DND-41 (cell line): Measurements from ENCODE around the gene PPIL6.
"Not testable (repeated sequence)": the region's sequence is repeated elsewhere in the genome, so short reads cannot be mapped to it uniquely, and the experiment has no call there.

Source experiments
- ATAC-seq: fragments of 200-7000 bp; cut with Tn5 transposase; 3 replicates; pipeline ENCODE4 v1.9.1; 2021; ENCODE audit warnings: low read depth; ENCODE audit not compliant: insufficient read depth
- DNase-seq: peaks from one replicate; pipeline ENCODE4 v3.0.0-alpha.2; 2020
- H2AFZ ChIP-seq: 2 replicates; pipeline ENCODE4 v1.6.0; 2012; ENCODE audit warnings: low read depth, low read length
- H3K27ac ChIP-seq: 2 replicates; pipeline ENCODE4 v1.5.1; 2012; ENCODE audit warnings: low read length, inconsistent platforms
- H3K27me3 ChIP-seq: fragments of 200-600 bp; sonication (generic); 2 replicates; pipeline ENCODE4 v1.6.0; 2012; ENCODE audit warnings: low read length, mild to moderate bottlenecking, inconsistent platforms; ENCODE audit not compliant: insufficient read depth, poor library complexity
- H3K36me3 ChIP-seq: 2 replicates; pipeline ENCODE4 v1.5.1; 2012; ENCODE audit warnings: low read length, inconsistent platforms; ENCODE audit not compliant: insufficient read depth
- H3K4me1 ChIP-seq: 2 replicates; pipeline ENCODE4 v1.5.1; 2012; ENCODE audit warnings: mild to moderate bottlenecking, low read length; ENCODE audit not compliant: insufficient read depth
- H3K4me2 ChIP-seq: 2 replicates; pipeline ENCODE4 v1.6.0; 2012; ENCODE audit warnings: mild to moderate bottlenecking, moderate library complexity, low read length, inconsistent platforms; ENCODE audit not compliant: insufficient read depth
- H3K4me3 ChIP-seq, 2 experiments: fragments of 200-600 bp in 1 of 2; shearing (Covaris generic) in 1 of 2; 2 replicates each; pipeline ENCODE4 v1.5.1; 2012 to 2016; ENCODE audit warnings: inconsistent platforms in 2 of 2, low read length in 2 of 2, mild to moderate bottlenecking in 2 of 2, low read depth in 1 of 2, moderate library complexity in 1 of 2
- H3K79me2 ChIP-seq: 2 replicates; pipeline ENCODE4 v1.6.0; 2012; ENCODE audit warnings: low read length, inconsistent platforms; ENCODE audit not compliant: insufficient read depth
- H3K9ac ChIP-seq: 2 replicates; pipeline ENCODE4 v1.6.0; 2012; ENCODE audit warnings: low read depth, mild to moderate bottlenecking, inconsistent platforms, low read length, moderate library complexity
- H3K9me3 ChIP-seq: 2 replicates; pipeline ENCODE4 v1.5.1; 2012; ENCODE audit warnings: low read length, moderate library complexity, mild to moderate bottlenecking, inconsistent platforms; ENCODE audit not compliant: insufficient read depth, severe bottlenecking
- H4K20me1 ChIP-seq: 2 replicates; pipeline ENCODE4 v1.6.0; 2012; ENCODE audit warnings: low read length; ENCODE audit not compliant: insufficient read depth
- CTCF ChIP-seq: IDR thresholded peaks from 2 replicates; pipeline ENCODE4 v1.5.1; 2012; ENCODE audit warnings: borderline replicate concordance, low read length, moderate library complexity, mild to moderate bottlenecking; ENCODE audit not compliant: poor library complexity, severe bottlenecking; ENCODE audit errors: extremely low read depth
- EZH2 ChIP-seq: IDR thresholded peaks from 3 replicates; pipeline ENCODE4 v1.6.1; 2012; ENCODE audit warnings: borderline replicate concordance, low read depth, mild to moderate bottlenecking, moderate library complexity, low read length, inconsistent platforms; ENCODE audit not compliant: severe bottlenecking

Gene PPIL6

GRCh38 chr6:109370792-109371191 is 69.6 kb downstream of the PPIL6 start:
- H3K9ac ChIP-seq: no peak overlapping the region
- H3K9me3 ChIP-seq: no peaks in the 10 kb centered on the region
- H3K36me3 ChIP-seq: peaks cover 96% of the 10 kb centered on the region
- DNase-seq: no peak
- no peak for TF ChIP-seq EZH2
- no peak for TF ChIP-seq CTCF
- H3K27me3 ChIP-seq: no peaks in the 10 kb centered on the region
- H3K27ac ChIP-seq: no peak overlapping the region
- no peak overlapping the region for H2AFZ ChIP-seq
- no peak for ATAC-seq
- H3K79me2 ChIP-seq: peaks cover 24% of the 10 kb centered on the region
- H3K4me2 ChIP-seq: no peak overlapping the region
- peaks cover 5% of the 10 kb centered on the region; the same call in 1 of the 2 replicates for H4K20me1 ChIP-seq
- H3K4me1 ChIP-seq: no peaks in the 10 kb centered on the region
- no peak overlapping the region for H3K4me3 ChIP-seq

GRCh38 chr6:109370336-109370735 is 70.1 kb downstream of the PPIL6 start:
- H3K79me2 ChIP-seq: peaks cover 24% of the 10 kb centered on the region
- no peaks in the 10 kb centered on the region for H3K4me1 ChIP-seq
- no peaks in the 10 kb centered on the region for H3K27me3 ChIP-seq
- H2AFZ ChIP-seq: no peak overlapping the region
- no peak overlapping the region for H3K27ac ChIP-seq
- no peak overlapping the region for H3K4me3 ChIP-seq
- H4K20me1 ChIP-seq: peaks cover 5% of the 10 kb centered on the region; the same call in 1 of the 2 replicates
- no peak overlapping the region for H3K9ac ChIP-seq
- H3K9me3 ChIP-seq: no peaks in the 10 kb centered on the region
- peaks cover 96% of the 10 kb centered on the region for H3K36me3 ChIP-seq
- no peak for ATAC-seq
- TF ChIP-seq EZH2 (no peak), CTCF (no peak)
- H3K4me2 ChIP-seq: no peak overlapping the region
- no peak for DNase-seq

- Histone ChIP-seq H2AFZ (no peak overlapping the region), H3K79me2 (peaks cover 19% of the 10 kb centered on the region), H3K4me3 (no peak overlapping the region), H3K27ac (no peak overlapping the region), H3K9me3 (no peaks in the 10 kb centered on the region), H3K27me3 (no peaks in the 10 kb centered on the region), H4K20me1 (peaks cover 3% of the 10 kb centered on the region; the same call in 1 of the 2 replicates), H3K4me1 (no peaks in the 10 kb centered on the region), H3K4me2 (no peak overlapping the region), H3K9ac (no peak overlapping the region), H3K36me3 (peaks cover 96% of the 10 kb centered on the region)
- ATAC-seq: no peak
- no peak for TF ChIP-seq CTCF
- TF ChIP-seq EZH2: no peak
- DNase-seq: no peak
These were observed 70.7 kb downstream of the PPIL6 start for GRCh38 chr6:109369728-109370127.

GRCh38 chr6:109364382-109365078 is 75.9 kb downstream of the PPIL6 start:
- H3K4me1 ChIP-seq, H3K27ac ChIP-seq, H3K79me2 ChIP-seq, H3K4me3 ChIP-seq, H2AFZ ChIP-seq, H3K9ac ChIP-seq, H3K27me3 ChIP-seq, H3K4me2 ChIP-seq, DNase-seq, ATAC-seq, H4K20me1 ChIP-seq, H3K9me3 ChIP-seq: not testable (repeated sequence)
- H3K36me3 ChIP-seq: peaks cover 88% of the 10 kb centered on the region
